K562 (cell line): ENCODE results near the gene FAM200B. TPM values are rescaled to one million over a fixed set of nuclear protein-coding genes. Genes with fewer than 3 reads are reported as not detected.

Experiments
- BCLAF1 ChIP-seq, 2 experiments: fragments of 450-650 bp in 1 of 2; IDR thresholded peaks; 2 replicates each; pipeline ENCODE4 v1.6.1; 2011 to 2017; ENCODE audit warnings: low read depth in 2 of 2, antibody characterized with exemption in 1 of 2, borderline replicate concordance in 1 of 2, low read length in 1 of 2, mild to moderate bottlenecking in 1 of 2, mixed read lengths in 1 of 2; ENCODE audit not compliant: control insufficient read depth in 1 of 2
- BRCA1 ChIP-seq, 2 experiments: fragments of 450-650 bp in 1 of 2; sonication (generic) in 1 of 2; formaldehyde crosslinking in 1 of 2; IDR thresholded peaks; 2 replicates each; pipeline versions ENCODE4 v1.5.0 to v1.6.1; 2017 to 2020; ENCODE audit warnings: mild to moderate bottlenecking in 1 of 2, missing genetic modification reagents in 1 of 2
- CTBP1 ChIP-seq: fragments of 450-650 bp; IDR thresholded peaks from 2 replicates; pipeline ENCODE4 v1.6.1; 2016; ENCODE audit warnings: borderline replicate concordance
- FIP1L1 ChIP-seq: fragments of 200-400 bp; formaldehyde crosslinking; IDR thresholded peaks from 2 replicates; pipeline ENCODE4 v1.6.1; 2018; ENCODE audit warnings: mild to moderate bottlenecking, low read depth, low read length; ENCODE audit not compliant: poor library complexity, severe bottlenecking
- GMEB1 ChIP-seq: fragments of 250-450 bp; sonication (Bioruptor Pico); IDR thresholded peaks from 2 replicates; pipeline ENCODE4 v1.4.0; 2020; ENCODE audit warnings: mild to moderate bottlenecking
- GTF2F1 ChIP-seq: IDR thresholded peaks from 2 replicates; pipeline ENCODE4 v1.6.1; 2011; ENCODE audit warnings: low read depth, low read length, improper control_type of control experiment
- HLTF ChIP-seq: fragments of 450-650 bp; IDR thresholded peaks from 2 replicates; pipeline ENCODE4 v1.6.1; 2016
- HMG20B ChIP-seq: fragments of 250-450 bp; sonication (Bioruptor Pico); IDR thresholded peaks from 2 replicates; pipeline ENCODE4 v1.5.0; 2021; ENCODE audit warnings: mild to moderate bottlenecking
- ILF3 ChIP-seq: fragments of 450-650 bp; IDR thresholded peaks from 2 replicates; pipeline ENCODE4 v1.6.1; 2018; ENCODE audit warnings: antibody characterized with exemption, mild to moderate bottlenecking, moderate library complexity, borderline replicate concordance
- KLF16 ChIP-seq: IDR thresholded peaks from 2 replicates; pipeline ENCODE4 v1.6.1; 2016; ENCODE audit warnings: antibody characterized with exemption
- LARP7 ChIP-seq: fragments of 450-650 bp; IDR thresholded peaks from 2 replicates; pipeline ENCODE4 v1.6.1; 2016
- MCM5 ChIP-seq: fragments of 450-650 bp; IDR thresholded peaks from 2 replicates; pipeline ENCODE4 v1.6.1; 2016; ENCODE audit warnings: low read depth
- NONO ChIP-seq, 2 experiments: fragments of 200-400 bp in 1 of 2; fragments of 450-650 bp in 1 of 2; formaldehyde crosslinking in 1 of 2; IDR thresholded peaks; 2 replicates each; pipeline ENCODE4 v1.6.1; 2017; ENCODE audit warnings: low read depth in 2 of 2, mild to moderate bottlenecking in 2 of 2, moderate library complexity in 2 of 2, low read length in 1 of 2
- POLR3A ChIP-seq: IDR thresholded peaks from 2 replicates; pipeline ENCODE4 v1.6.1; 2011; ENCODE audit warnings: borderline replicate concordance, mild to moderate bottlenecking, moderate library complexity; ENCODE audit not compliant: insufficient read length, insufficient read depth; ENCODE audit errors: extremely low read depth
- RBM17 ChIP-seq: fragments of 200-400 bp; formaldehyde crosslinking; IDR thresholded peaks from 2 replicates; pipeline ENCODE4 v1.6.1; 2017; ENCODE audit warnings: low read depth, mild to moderate bottlenecking, low read length, borderline replicate concordance
- RBM39 ChIP-seq: fragments of 200-400 bp; formaldehyde crosslinking; optimal IDR thresholded peaks from 2 replicates; pipeline ENCODE3; 2018; ENCODE audit warnings: low read depth, low read length
- TARDBP ChIP-seq: fragments of 450-650 bp; IDR thresholded peaks from 2 replicates; pipeline ENCODE4 v1.6.1; 2016
- THRAP3 ChIP-seq: fragments of 450-650 bp; IDR thresholded peaks from 2 replicates; pipeline ENCODE4 v1.6.1; 2016; ENCODE audit warnings: mild to moderate bottlenecking, inconsistent platforms, borderline replicate concordance
- ZFP1 ChIP-seq: fragments of 450-650 bp; formaldehyde crosslinking; IDR thresholded peaks from 2 replicates; pipeline ENCODE4 v1.4.0; 2020; ENCODE audit warnings: mild to moderate bottlenecking, mixed read lengths
- ZFX ChIP-seq: sonication (generic); formaldehyde crosslinking; IDR thresholded peaks from 2 replicates; pipeline ENCODE4 v1.8.0; 2022; ENCODE audit warnings: mild to moderate bottlenecking, missing genetic modification reagents, moderate library complexity
- ZNF140 ChIP-seq: fragments of 250-450 bp; sonication (Bioruptor Pico); IDR thresholded peaks from 2 replicates; pipeline ENCODE4 v1.8.0; 2021; ENCODE audit warnings: moderate library complexity, mild to moderate bottlenecking, inconsistent platforms
- ZNF146 ChIP-seq: IDR thresholded peaks from one replicate; pipeline ENCODE4 v1.6.1; 2018; ENCODE audit warnings: missing compliant biosample characterization; ENCODE audit not compliant: unreplicated experiment
- ZNF174 ChIP-seq: fragments of 250-450 bp; sonication (Bioruptor Pico); IDR thresholded peaks from 2 replicates; pipeline ENCODE4 v1.4.0; 2020; ENCODE audit warnings: mild to moderate bottlenecking
- ZNF507 ChIP-seq: conservative IDR thresholded peaks from 2 replicates; pipeline ENCODE4 v1.6.1; 2017; ENCODE audit warnings: missing genetic modification characterization, missing compliant biosample characterization
- ZNF644 ChIP-seq: fragments of 200-800 bp; sonication (Bioruptor generic); IDR thresholded peaks from 2 replicates; pipeline ENCODE4 v1.6.1; 2016; ENCODE audit warnings: low read depth, missing genetic modification characterization, missing compliant biosample characterization
- ZNF764 ChIP-seq: fragments of 250-450 bp; sonication (Bioruptor Pico); IDR thresholded peaks from 2 replicates; pipeline ENCODE4 v1.4.0; 2020; ENCODE audit warnings: low read depth, mild to moderate bottlenecking, moderate library complexity
- polyA plus RNA-seq, 8 experiments: library from polyadenylated mRNA; depleted of rRNA in 4 of 8; stranded (reverse) in 5 of 8; unstranded in 3 of 8; fragments of >200 nt; fragmentation: Nextera tagmentation in 2 of 8; fragmentation: Illumina TruSeq in 1 of 8; extraction: Ambion mirVana in 2 of 8; extraction: Trizol in 1 of 8; gene quantifications; 2 replicates each; pipeline versions ENCODE4 v1.2.1 to v1.2.3, GENCODE V29; 2011 to 2014; ENCODE audit warnings: inconsistent platforms in 1 of 8, missing spikeins in 1 of 8
- total RNA-seq, 7 experiments: library from RNA; depleted of rRNA in 6 of 7; stranded (reverse); fragments of >200 nt in 6 of 7; fragmentation: Illumina TruSeq in 2 of 7; extraction: Trizol in 2 of 7; gene quantifications; 2 replicates each; pipeline versions ENCODE4 v1.2.1 to v1.2.3, GENCODE V29; 2011 to 2021; ENCODE audit warnings: low replicate concordance in 1 of 7

Gene FAM200B
- total and polyA plus RNA-seq, 9 of the 15 experiments (the other 6 are each of a cell fraction or from before 2014, with no cell fraction given), result 17.4 to 48.0 (median 25.5) TPM

- TF ChIP-seq GMEB1 (CRISPR knock-in tag) (0 out of 2 replicates have a peak, but pooled peaks have one; percentile 27), RBM17 (no peak), ZNF174 (no peak), BCLAF1 (IDR thresholded peaks at IDR 0.05; ENCODE audit: borderline replicate concordance in 1 of 2, control insufficient read depth in 1 of 2, low read depth in 2 of 2, low read length in 1 of 2) (no peak), ZNF146 (CRISPR knock-in tag) (no peak), CTBP1 (peak; percentile 61), ZFX (CRISPR knock-in tag) (peak; percentile 93), ZFP1 (CRISPR knock-in tag) (no peak), KLF16 (no peak), FIP1L1 (peak; percentile 48), ZNF140 (no peak), RBM39 (no peak), NONO (IDR thresholded peaks at IDR 0.05; ENCODE audit: low read depth in 2 of 2, low read length in 1 of 2) (no peak; a peak in 1 of 4 replicates), MCM5 (no peak), THRAP3 (no peak), TARDBP (no peak), ZNF507 (tag) (no peak), ZNF764 (CRISPR knock-in tag) (no peak), LARP7 (no peak), ZNF644 (no peak), HLTF (peak; percentile 67; the same call in 1 of the 2 replicates), BRCA1 (IDR thresholded peaks at IDR 0.05) (no peak), BRCA1 (CRISPR knock-in tag; IDR thresholded peaks at IDR 0.05) (no peak), HMG20B (CRISPR knock-in tag) (no peak), ILF3 (no peak), POLR3A (no peak), GTF2F1 (0 out of 2 replicates have a peak, but pooled peaks have one; percentile 65)
These were observed at the start of gene FAM200B (continued) for GRCh38 chr4:15681372-15682241.
